HG03064 (cell line): ENCODE data around the gene KPNB1.

Experiments
- ATAC-seq: cut with Tn5 transposase; IDR thresholded peaks from one replicate; pipeline ENCODE4 v1.9.1; 2021; ENCODE audit warnings: low read depth; ENCODE audit not compliant: unreplicated experiment

KPNB1 gene

GRCh38 chr17:47649153-47649971 is at the start of gene KPNB1:
Gene KPNB1 (plus strand): TSS chr17:47649919. CDS start chr17:47650245, 326 bp downstream.
- ATAC-seq = peak; percentile 77

GRCh38 chr17:47603830-47604597 is 45.7 kb upstream of the KPNB1 start:
- ATAC-seq = no peak

GRCh38 chr17:47604598-47604927 is 45.2 kb upstream of the KPNB1 start:
- no peak for ATAC-seq

- no peak for ATAC-seq
Observed at GRCh38 chr17:47605011-47605410, 44.7 kb upstream of the KPNB1 start.

GRCh38 chr17:47607481-47607880 is 42.2 kb upstream of the KPNB1 start:
- ATAC-seq = no peak

GRCh38 chr17:47611372-47612350 is 38.1 kb upstream of the KPNB1 start:
- no peak for ATAC-seq

- ATAC-seq = no peak
Observed at GRCh38 chr17:47615766-47616424, 33.8 kb upstream of the KPNB1 start.

GRCh38 chr17:47618410-47618809 is 31.3 kb upstream of the KPNB1 start:
- no peak for ATAC-seq

- no peak for ATAC-seq
Observed at GRCh38 chr17:47620503-47621245, 29.0 kb upstream of the KPNB1 start.

- no peak for ATAC-seq
Observed at GRCh38 chr17:47621293-47622179, 28.2 kb upstream of the KPNB1 start.

GRCh38 chr17:47622180-47622549 is 27.6 kb upstream of the KPNB1 start:
- ATAC-seq = no peak

- ATAC-seq = no peak
Observed at GRCh38 chr17:47624727-47625068, 25.0 kb upstream of the KPNB1 start.

- no peak for ATAC-seq
Observed at GRCh38 chr17:47628014-47628566, 21.6 kb upstream of the KPNB1 start.

- ATAC-seq = no peak
Observed at GRCh38 chr17:47629826-47630225, 19.9 kb upstream of the KPNB1 start.

GRCh38 chr17:47630614-47631013 is 19.1 kb upstream of the KPNB1 start:
- no peak for ATAC-seq

- no peak for ATAC-seq
Observed at GRCh38 chr17:47632991-47633390, 16.7 kb upstream of the KPNB1 start.

GRCh38 chr17:47633996-47634395 is 15.7 kb upstream of the KPNB1 start:
- no peak for ATAC-seq

- no peak for ATAC-seq
Observed at GRCh38 chr17:47634870-47635269, 14.8 kb upstream of the KPNB1 start.
